Neural cell (in vitro differentiated cells): Measurements from ENCODE around the gene DGLUCY.

Source experiments
- EP300 ChIP-seq: fragments of 450-650 bp; conservative IDR thresholded peaks from 2 replicates; pipeline ENCODE4 v1.6.1; 2014; ENCODE audit warnings: antibody characterized with exemption, mild to moderate bottlenecking, moderate library complexity; ENCODE audit not compliant: poor library complexity, severe bottlenecking
- EZH2 ChIP-seq: fragments of 200-600, 300-800 bp; shearing (Covaris generic), sonication (generic); IDR thresholded peaks from 2 replicates; pipeline ENCODE4 v1.6.1; 2014; ENCODE audit warnings: antibody characterized with exemption, low read length, borderline replicate concordance, mild to moderate bottlenecking; ENCODE audit not compliant: insufficient read depth, poor library complexity, severe bottlenecking
- MXI1 ChIP-seq: fragments of 450-650 bp; conservative IDR thresholded peaks from 2 replicates; pipeline ENCODE4 v1.6.1; 2014; ENCODE audit warnings: antibody characterized with exemption, mild to moderate bottlenecking; ENCODE audit not compliant: poor library complexity, severe bottlenecking
- POLR2AphosphoS5 ChIP-seq: IDR thresholded peaks from 2 replicates; pipeline ENCODE4 v1.6.1; 2012
- TF ChIP-seq, protein P1 (sequence below): fragments of 450-650 bp; IDR thresholded peaks from 2 replicates; pipeline ENCODE4 v1.5.1; 2014; ENCODE audit warnings: antibody characterized with exemption, mild to moderate bottlenecking, moderate library complexity; ENCODE audit not compliant: poor library complexity, severe bottlenecking
- TF ChIP-seq, protein P2 (sequence below): IDR thresholded peaks from 2 replicates; pipeline ENCODE4 v1.6.1; 2012; ENCODE audit warnings: borderline replicate concordance

- TF ChIP-seq EP300 = no peak
- TF ChIP-seq, protein P1, sequence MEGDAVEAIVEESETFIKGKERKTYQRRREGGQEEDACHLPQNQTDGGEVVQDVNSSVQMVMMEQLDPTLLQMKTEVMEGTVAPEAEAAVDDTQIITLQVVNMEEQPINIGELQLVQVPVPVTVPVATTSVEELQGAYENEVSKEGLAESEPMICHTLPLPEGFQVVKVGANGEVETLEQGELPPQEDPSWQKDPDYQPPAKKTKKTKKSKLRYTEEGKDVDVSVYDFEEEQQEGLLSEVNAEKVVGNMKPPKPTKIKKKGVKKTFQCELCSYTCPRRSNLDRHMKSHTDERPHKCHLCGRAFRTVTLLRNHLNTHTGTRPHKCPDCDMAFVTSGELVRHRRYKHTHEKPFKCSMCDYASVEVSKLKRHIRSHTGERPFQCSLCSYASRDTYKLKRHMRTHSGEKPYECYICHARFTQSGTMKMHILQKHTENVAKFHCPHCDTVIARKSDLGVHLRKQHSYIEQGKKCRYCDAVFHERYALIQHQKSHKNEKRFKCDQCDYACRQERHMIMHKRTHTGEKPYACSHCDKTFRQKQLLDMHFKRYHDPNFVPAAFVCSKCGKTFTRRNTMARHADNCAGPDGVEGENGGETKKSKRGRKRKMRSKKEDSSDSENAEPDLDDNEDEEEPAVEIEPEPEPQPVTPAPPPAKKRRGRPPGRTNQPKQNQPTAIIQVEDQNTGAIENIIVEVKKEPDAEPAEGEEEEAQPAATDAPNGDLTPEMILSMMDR = no peak
- TF ChIP-seq, protein P2, sequence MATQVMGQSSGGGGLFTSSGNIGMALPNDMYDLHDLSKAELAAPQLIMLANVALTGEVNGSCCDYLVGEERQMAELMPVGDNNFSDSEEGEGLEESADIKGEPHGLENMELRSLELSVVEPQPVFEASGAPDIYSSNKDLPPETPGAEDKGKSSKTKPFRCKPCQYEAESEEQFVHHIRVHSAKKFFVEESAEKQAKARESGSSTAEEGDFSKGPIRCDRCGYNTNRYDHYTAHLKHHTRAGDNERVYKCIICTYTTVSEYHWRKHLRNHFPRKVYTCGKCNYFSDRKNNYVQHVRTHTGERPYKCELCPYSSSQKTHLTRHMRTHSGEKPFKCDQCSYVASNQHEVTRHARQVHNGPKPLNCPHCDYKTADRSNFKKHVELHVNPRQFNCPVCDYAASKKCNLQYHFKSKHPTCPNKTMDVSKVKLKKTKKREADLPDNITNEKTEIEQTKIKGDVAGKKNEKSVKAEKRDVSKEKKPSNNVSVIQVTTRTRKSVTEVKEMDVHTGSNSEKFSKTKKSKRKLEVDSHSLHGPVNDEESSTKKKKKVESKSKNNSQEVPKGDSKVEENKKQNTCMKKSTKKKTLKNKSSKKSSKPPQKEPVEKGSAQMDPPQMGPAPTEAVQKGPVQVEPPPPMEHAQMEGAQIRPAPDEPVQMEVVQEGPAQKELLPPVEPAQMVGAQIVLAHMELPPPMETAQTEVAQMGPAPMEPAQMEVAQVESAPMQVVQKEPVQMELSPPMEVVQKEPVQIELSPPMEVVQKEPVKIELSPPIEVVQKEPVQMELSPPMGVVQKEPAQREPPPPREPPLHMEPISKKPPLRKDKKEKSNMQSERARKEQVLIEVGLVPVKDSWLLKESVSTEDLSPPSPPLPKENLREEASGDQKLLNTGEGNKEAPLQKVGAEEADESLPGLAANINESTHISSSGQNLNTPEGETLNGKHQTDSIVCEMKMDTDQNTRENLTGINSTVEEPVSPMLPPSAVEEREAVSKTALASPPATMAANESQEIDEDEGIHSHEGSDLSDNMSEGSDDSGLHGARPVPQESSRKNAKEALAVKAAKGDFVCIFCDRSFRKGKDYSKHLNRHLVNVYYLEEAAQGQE = no peak
- TF ChIP-seq EZH2 = no peak
- TF ChIP-seq MXI1 = no peak
- no peak for TF ChIP-seq POLR2AphosphoS5
Observed at GRCh38 chr14:91221270-91221669, 107.4 kb downstream of the DGLUCY start.
